Measurements from ENCODE around the gene DRAM1. TPM values are rescaled to one million over a fixed set of nuclear protein-coding genes. Genes with fewer than 3 reads are reported as not detected.

Gene DRAM1
- total RNA-seq, 1 experiment from 2014 or later = 6.5 TPM

DNA sequence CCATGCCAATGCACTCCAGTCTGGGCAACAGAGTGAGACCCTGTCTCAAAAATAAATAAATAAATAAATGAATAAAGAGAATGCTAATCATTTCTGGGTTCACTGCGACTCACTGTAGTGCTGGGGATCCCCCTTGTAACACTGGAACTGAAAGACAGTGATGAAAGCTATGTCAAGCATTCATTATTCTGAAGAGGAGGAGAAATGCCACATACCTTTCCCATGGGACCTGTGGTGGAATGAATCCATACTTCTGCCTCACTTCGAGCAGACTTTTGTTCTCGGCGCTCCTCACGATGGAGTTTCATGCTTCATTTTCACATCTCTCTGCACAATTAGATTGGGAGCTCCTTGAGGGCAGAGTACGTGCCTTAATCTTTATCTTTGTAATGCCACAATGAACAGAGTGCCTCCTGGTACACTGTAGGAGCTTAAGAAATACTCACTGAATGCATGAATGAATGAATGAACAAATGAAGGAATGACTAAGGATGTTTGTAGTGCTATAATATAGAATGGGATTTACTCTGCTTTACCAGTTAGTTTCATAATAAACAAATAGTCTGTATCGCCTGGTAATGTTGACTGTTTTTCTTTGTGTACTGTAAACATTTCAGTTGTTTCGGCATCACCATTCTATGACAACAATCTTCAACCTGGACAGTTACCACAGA lies 45.8 kb downstream of the DRAM1 start:
- no peak overlapping the region for H3T11ph ChIP-seq (ENCODE audit: low read length)
- no peak overlapping the region for H4K91ac ChIP-seq (ENCODE audit: insufficient read length, low read depth, low read length)
- no peaks in the 10 kb centered on the region for H3K4me1 ChIP-seq (ENCODE audit: insufficient read depth, low read length)
- no peak overlapping the region for H3K18ac ChIP-seq (ENCODE audit: insufficient read length, low read depth, low read length)
- H3K4me2 ChIP-seq (ENCODE audit: insufficient read depth, insufficient read length, low read length) = no peak overlapping the region
- no peak overlapping the region for H3K23ac ChIP-seq (ENCODE audit: insufficient read length, low read depth, low read length)
- no peak overlapping the region for H2AFZ ChIP-seq (ENCODE audit: low read length)
- no peak overlapping the region for H3K4ac ChIP-seq (ENCODE audit: low read depth, low read length)
- H3K9me3 Mint-ChIP-seq = peaks cover 0 to 4% of the 10 kb centered on the region in 2 experiments; a peak in 2 of 5 replicates
- no peak overlapping the region for H2BK20ac ChIP-seq (ENCODE audit: low read depth, low read length, poor library complexity, severe bottlenecking)
- H3K23me2 ChIP-seq (ENCODE audit: insufficient read length, low read depth, low read length, poor library complexity, severe bottlenecking) = no peaks in the 10 kb centered on the region
- H2BK120ac ChIP-seq (ENCODE audit: low read depth, low read length, poor library complexity, severe bottlenecking) = no peak overlapping the region
- H3K27me3 ChIP-seq (ENCODE audit: insufficient read depth, low read length) = no peaks in the 10 kb centered on the region
- H3K9me3 ChIP-seq (ENCODE audit: control insufficient read depth, low read depth, low read length) = no peaks in the 10 kb centered on the region
- no peaks in the 10 kb centered on the region for H3K79me2 ChIP-seq (ENCODE audit: insufficient read depth, low read length)
- H4K20me1 ChIP-seq (ENCODE audit: control insufficient read depth, insufficient read depth, insufficient read length) = no peaks in the 10 kb centered on the region
- no peak overlapping the region for H2BK15ac ChIP-seq (ENCODE audit: low read depth, low read length)
- no peak overlapping the region for H4K5ac ChIP-seq (ENCODE audit: insufficient read length, low read depth, low read length)
- H3K4me3 Mint-ChIP-seq = no peak overlapping the region
- no peak overlapping the region for H3K9ac ChIP-seq (ENCODE audit: extremely low read depth, insufficient read length, low read length)
- TF ChIP-seq, protein P1, sequence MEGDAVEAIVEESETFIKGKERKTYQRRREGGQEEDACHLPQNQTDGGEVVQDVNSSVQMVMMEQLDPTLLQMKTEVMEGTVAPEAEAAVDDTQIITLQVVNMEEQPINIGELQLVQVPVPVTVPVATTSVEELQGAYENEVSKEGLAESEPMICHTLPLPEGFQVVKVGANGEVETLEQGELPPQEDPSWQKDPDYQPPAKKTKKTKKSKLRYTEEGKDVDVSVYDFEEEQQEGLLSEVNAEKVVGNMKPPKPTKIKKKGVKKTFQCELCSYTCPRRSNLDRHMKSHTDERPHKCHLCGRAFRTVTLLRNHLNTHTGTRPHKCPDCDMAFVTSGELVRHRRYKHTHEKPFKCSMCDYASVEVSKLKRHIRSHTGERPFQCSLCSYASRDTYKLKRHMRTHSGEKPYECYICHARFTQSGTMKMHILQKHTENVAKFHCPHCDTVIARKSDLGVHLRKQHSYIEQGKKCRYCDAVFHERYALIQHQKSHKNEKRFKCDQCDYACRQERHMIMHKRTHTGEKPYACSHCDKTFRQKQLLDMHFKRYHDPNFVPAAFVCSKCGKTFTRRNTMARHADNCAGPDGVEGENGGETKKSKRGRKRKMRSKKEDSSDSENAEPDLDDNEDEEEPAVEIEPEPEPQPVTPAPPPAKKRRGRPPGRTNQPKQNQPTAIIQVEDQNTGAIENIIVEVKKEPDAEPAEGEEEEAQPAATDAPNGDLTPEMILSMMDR (conservative IDR thresholded peaks at IDR 0.05) = no peak
- no peaks in the 10 kb centered on the region for H3K36me3 Mint-ChIP-seq (ENCODE audit: insufficient read depth in 1 of 3, low read depth in 3 of 3)
- H3K27me3 Mint-ChIP-seq (ENCODE audit: low read depth) = no peaks in the 10 kb centered on the region; the same call in 1 of the 2 replicates
- no CpG with 5 or more reads among the region's 8 CpGs for WGBS (ENCODE audit: extremely low coverage, insufficient read length, low lambda C conversion rate)
- DNase-seq = no peak
- H3K79me1 ChIP-seq (ENCODE audit: insufficient read depth, low read depth, low read length, poor library complexity, severe bottlenecking) = no peaks in the 10 kb centered on the region
- no peak overlapping the region for H3K14ac ChIP-seq (ENCODE audit: insufficient read depth, low read length)
- H3K4me1 Mint-ChIP-seq = no peaks in the 10 kb centered on the region
- H2BK5ac ChIP-seq (ENCODE audit: insufficient read length, low read length) = no peak overlapping the region
- no peak overlapping the region for H2AK5ac ChIP-seq (ENCODE audit: insufficient read length, low read length)
- H3K56ac ChIP-seq (ENCODE audit: insufficient read length, low read depth, low read length) = no peak overlapping the region
- no peak overlapping the region for H3K27ac ChIP-seq (ENCODE audit: insufficient read length, low read depth, low read length)
- H3K27ac Mint-ChIP-seq = no peak overlapping the region
- H4K8ac ChIP-seq (replicated peaks; ENCODE audit: insufficient read length, low read depth, low read length) = no peak overlapping the region
- no peak overlapping the region for H2BK12ac ChIP-seq (ENCODE audit: insufficient read length, low read depth, low read length)
